DND-41 (cell line): ENCODE results near the gene SLC36A3.
"Not testable (repeated sequence)": the region's sequence is repeated elsewhere in the genome, so short reads cannot be mapped to it uniquely, and the experiment has no call there.

Experiments
- ATAC-seq: fragments of 200-7000 bp; cut with Tn5 transposase; 3 replicates; pipeline ENCODE4 v1.9.1; 2021; ENCODE audit warnings: low read depth; ENCODE audit not compliant: insufficient read depth
- DNase-seq: peaks from one replicate; pipeline ENCODE4 v3.0.0-alpha.2; 2020
- H2AFZ ChIP-seq: 2 replicates; pipeline ENCODE4 v1.6.0; 2012; ENCODE audit warnings: low read depth, low read length
- H3K27ac ChIP-seq: 2 replicates; pipeline ENCODE4 v1.5.1; 2012; ENCODE audit warnings: low read length, inconsistent platforms
- H3K27me3 ChIP-seq: fragments of 200-600 bp; sonication (generic); 2 replicates; pipeline ENCODE4 v1.6.0; 2012; ENCODE audit warnings: low read length, mild to moderate bottlenecking, inconsistent platforms; ENCODE audit not compliant: insufficient read depth, poor library complexity
- H3K36me3 ChIP-seq: 2 replicates; pipeline ENCODE4 v1.5.1; 2012; ENCODE audit warnings: low read length, inconsistent platforms; ENCODE audit not compliant: insufficient read depth
- H3K4me1 ChIP-seq: 2 replicates; pipeline ENCODE4 v1.5.1; 2012; ENCODE audit warnings: mild to moderate bottlenecking, low read length; ENCODE audit not compliant: insufficient read depth
- H3K4me2 ChIP-seq: 2 replicates; pipeline ENCODE4 v1.6.0; 2012; ENCODE audit warnings: mild to moderate bottlenecking, moderate library complexity, low read length, inconsistent platforms; ENCODE audit not compliant: insufficient read depth
- H3K4me3 ChIP-seq, 2 experiments: fragments of 200-600 bp in 1 of 2; shearing (Covaris generic) in 1 of 2; 2 replicates each; pipeline ENCODE4 v1.5.1; 2012 to 2016; ENCODE audit warnings: inconsistent platforms in 2 of 2, low read length in 2 of 2, mild to moderate bottlenecking in 2 of 2, low read depth in 1 of 2, moderate library complexity in 1 of 2
- H3K79me2 ChIP-seq: 2 replicates; pipeline ENCODE4 v1.6.0; 2012; ENCODE audit warnings: low read length, inconsistent platforms; ENCODE audit not compliant: insufficient read depth
- H3K9ac ChIP-seq: 2 replicates; pipeline ENCODE4 v1.6.0; 2012; ENCODE audit warnings: low read depth, mild to moderate bottlenecking, inconsistent platforms, low read length, moderate library complexity
- H3K9me3 ChIP-seq: 2 replicates; pipeline ENCODE4 v1.5.1; 2012; ENCODE audit warnings: low read length, moderate library complexity, mild to moderate bottlenecking, inconsistent platforms; ENCODE audit not compliant: insufficient read depth, severe bottlenecking
- H4K20me1 ChIP-seq: 2 replicates; pipeline ENCODE4 v1.6.0; 2012; ENCODE audit warnings: low read length; ENCODE audit not compliant: insufficient read depth
- CTCF ChIP-seq: IDR thresholded peaks from 2 replicates; pipeline ENCODE4 v1.5.1; 2012; ENCODE audit warnings: borderline replicate concordance, low read length, moderate library complexity, mild to moderate bottlenecking; ENCODE audit not compliant: poor library complexity, severe bottlenecking; ENCODE audit errors: extremely low read depth
- EZH2 ChIP-seq: IDR thresholded peaks from 3 replicates; pipeline ENCODE4 v1.6.1; 2012; ENCODE audit warnings: borderline replicate concordance, low read depth, mild to moderate bottlenecking, moderate library complexity, low read length, inconsistent platforms; ENCODE audit not compliant: severe bottlenecking

Gene SLC36A3

GRCh38 chr5:151258201-151258611, 45.4 kb downstream of the SLC36A3 start:
- Histone ChIP-seq H3K4me3 (no peak overlapping the region), H3K4me1 (peaks cover 6% of the 10 kb centered on the region), H3K4me2 (no peak overlapping the region), H3K9me3 (no peaks in the 10 kb centered on the region), H3K27me3 (no peaks in the 10 kb centered on the region), H4K20me1 (peaks cover 63% of the 10 kb centered on the region), H2AFZ (no peak overlapping the region), H3K27ac (no peak overlapping the region), H3K79me2 (peaks cover 60% of the 10 kb centered on the region), H3K36me3 (peaks cover 82% of the 10 kb centered on the region), H3K9ac (no peak overlapping the region)
- DNase-seq (no peak), ATAC-seq (no peak)
- no peak for TF ChIP-seq EZH2
- TF ChIP-seq CTCF, result no peak

DNA sequence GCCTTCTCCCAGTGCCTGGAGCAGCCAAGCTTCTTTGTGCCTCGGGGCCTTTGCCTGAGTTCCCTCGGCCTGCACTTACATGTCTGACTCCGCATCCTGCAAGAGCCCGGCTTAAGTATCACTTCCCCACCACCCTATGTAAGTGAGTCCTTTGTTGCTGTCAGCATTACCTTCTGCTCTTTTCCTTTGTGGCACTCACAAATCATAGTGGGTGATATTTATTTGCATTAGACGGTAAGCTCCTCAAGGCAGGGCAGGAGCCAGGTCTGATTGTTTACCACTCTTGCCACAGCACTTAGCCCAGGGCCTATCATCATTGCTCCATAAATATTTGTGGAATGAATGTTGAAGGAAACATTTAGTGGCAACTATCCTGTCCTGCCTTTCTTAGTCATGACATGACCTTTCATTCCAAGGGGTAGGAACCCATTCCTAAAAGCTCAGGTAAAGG, 45.8 kb downstream of the SLC36A3 start:
- Histone ChIP-seq H3K36me3 (peaks cover 78% of the 10 kb centered on the region), H3K9ac (no peak overlapping the region), H3K79me2 (peaks cover 64% of the 10 kb centered on the region), H4K20me1 (peaks cover 66% of the 10 kb centered on the region), H3K4me3 (no peak overlapping the region), H3K9me3 (no peaks in the 10 kb centered on the region), H3K4me1 (peaks cover 10% of the 10 kb centered on the region), H3K4me2 (no peak overlapping the region), H2AFZ (no peak overlapping the region), H3K27ac (no peak overlapping the region), H3K27me3 (no peaks in the 10 kb centered on the region)
- no peak for DNase-seq
- TF ChIP-seq EZH2 (no peak), CTCF (no peak)
- no peak for ATAC-seq

DNA sequence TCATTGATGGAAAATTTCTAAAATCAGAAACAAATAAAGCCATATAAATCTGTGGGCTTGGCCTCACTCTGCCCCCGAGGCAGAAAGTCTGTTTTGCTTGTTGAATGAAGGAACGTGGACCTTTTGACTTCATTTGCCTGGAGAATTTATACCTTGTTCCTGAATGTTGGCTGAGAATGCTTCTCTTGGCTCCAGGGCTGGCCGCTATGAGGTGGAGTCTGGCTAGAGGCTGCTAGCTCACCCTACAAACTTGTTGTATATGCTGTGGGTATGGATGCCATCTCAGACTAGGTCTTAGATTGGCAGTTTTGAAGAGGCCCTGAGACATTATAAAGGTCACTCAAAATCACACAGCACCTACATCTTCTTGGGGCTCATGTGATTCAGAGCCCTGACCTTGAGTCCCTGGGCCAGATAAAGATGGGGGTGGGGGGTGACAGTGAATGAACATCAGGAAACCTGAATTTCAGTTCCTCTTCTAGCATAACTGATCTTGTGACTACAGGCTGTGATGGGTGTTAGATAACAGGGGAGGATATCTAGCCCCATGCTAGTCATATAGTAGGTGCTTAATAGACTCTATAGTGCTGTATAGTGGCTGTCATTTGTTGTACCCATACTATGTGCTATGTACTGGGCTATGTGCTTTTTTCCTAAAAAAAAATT, 47.8 kb downstream of the SLC36A3 start:
- H3K4me1 ChIP-seq, result peaks cover 28% of the 10 kb centered on the region
- no peak overlapping the region for H3K4me3 ChIP-seq
- H2AFZ ChIP-seq, result no peak overlapping the region
- H3K79me2 ChIP-seq, result peaks cover 65% of the 10 kb centered on the region
- H3K27ac ChIP-seq, result no peak overlapping the region
- TF ChIP-seq CTCF, result no peak
- TF ChIP-seq EZH2, result no peak
- DNase-seq (no peak), ATAC-seq (no peak)
- peaks cover 65% of the 10 kb centered on the region for H4K20me1 ChIP-seq
- no peak overlapping the region for H3K9ac ChIP-seq
- no peaks in the 10 kb centered on the region for H3K9me3 ChIP-seq
- H3K27me3 ChIP-seq, result no peaks in the 10 kb centered on the region
- peaks cover 60% of the 10 kb centered on the region for H3K36me3 ChIP-seq
- H3K4me2 ChIP-seq, result no peak overlapping the region

DNA sequence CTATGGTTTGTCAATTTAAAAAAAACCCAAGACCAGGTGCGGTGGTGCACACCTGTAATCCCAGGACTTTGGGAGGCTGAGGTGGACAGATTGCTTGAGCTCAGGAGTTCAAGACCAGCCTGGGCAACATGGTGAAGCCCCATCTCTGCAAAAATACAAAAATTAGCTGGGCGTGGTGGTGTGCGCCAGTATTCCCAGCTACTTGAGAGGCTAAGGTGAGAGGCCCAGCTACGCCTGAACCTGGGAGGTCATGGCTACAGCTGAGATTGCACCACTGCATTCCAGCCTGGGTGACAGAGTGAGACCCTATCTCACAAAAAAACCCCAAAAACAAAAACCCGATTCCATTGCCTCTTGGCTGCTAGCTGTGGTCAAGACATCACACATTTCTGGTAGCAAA, 48.6 kb downstream of the SLC36A3 start:
- Histone ChIP-seq H3K79me2 (peaks cover 70% of the 10 kb centered on the region), H3K36me3 (peaks cover 65% of the 10 kb centered on the region), H4K20me1 (peaks cover 69% of the 10 kb centered on the region), H3K4me1 (peaks cover 36% of the 10 kb centered on the region)
- not testable (repeated sequence) for DNase-seq, H3K4me2 ChIP-seq, H3K4me3 ChIP-seq, H3K9me3 ChIP-seq, H3K27me3 ChIP-seq, H3K27ac ChIP-seq, H3K9ac ChIP-seq, ATAC-seq, H2AFZ ChIP-seq
